Transverse colon (tissue), 4 donors: Measurements from ENCODE around the gene ACAP3. TPM values are rescaled to one million over a fixed set of nuclear protein-coding genes. Genes with fewer than 3 reads are reported as not detected.

Experiments used
- DNase-seq: peaks from one replicate; pipeline ENCODE4 v3.0.0-alpha.2; 2019
- H3K27ac ChIP-seq, 4 donors: fragments of 200-600 bp; sonication (generic); 2 replicates each; pipeline ENCODE4 v1.5.1; 2016 to 2018; ENCODE audit warnings: inconsistent platforms in 4 of 4
- H3K27me3 ChIP-seq: fragments of 200-600 bp; sonication (generic); 2 replicates; pipeline ENCODE4 v1.5.1; 2017; ENCODE audit warnings: inconsistent platforms
- H3K36me3 ChIP-seq, 4 donors: fragments of 200-600 bp; sonication (generic); 2 replicates each; pipeline ENCODE4 v1.5.1; 2017 to 2019; ENCODE audit warnings: inconsistent platforms in 4 of 4
- H3K4me1 ChIP-seq, 4 donors: fragments of 200-600 bp; sonication (generic); 2 replicates each; pipeline ENCODE4 v1.5.1; 2017 to 2020; ENCODE audit warnings: inconsistent platforms in 4 of 4
- H3K4me3 ChIP-seq, 4 donors: fragments of 200-600 bp; sonication (generic); 1 replicate in 1 of 4; 2 replicates in 3 of 4; pipeline versions ENCODE4 v1.5.1 to v1.6.1; 2017 to 2019; ENCODE audit warnings: inconsistent platforms in 4 of 4
- H3K9me3 ChIP-seq, 2 donors: fragments of 200-600 bp; sonication (generic); 2 replicates each; pipeline ENCODE4 v1.5.1; 2017 to 2019; ENCODE audit warnings: inconsistent platforms in 2 of 2
- EP300 ChIP-seq: sonication (generic); formaldehyde crosslinking; IDR thresholded peaks from one replicate; pipeline ENCODE4 v1.6.1; 2017; ENCODE audit warnings: antibody characterized with exemption, low read depth
- POLR2A ChIP-seq: fragments of 450-650 bp; IDR thresholded peaks from one replicate; pipeline ENCODE4 v1.6.1; 2016; ENCODE audit warnings: antibody characterized with exemption, mild to moderate bottlenecking, moderate library complexity
- POLR2AphosphoS5 ChIP-seq, 3 donors: sonication (generic); formaldehyde crosslinking; IDR thresholded peaks; one replicate each; pipeline ENCODE4 v1.6.1; 2016; ENCODE audit warnings: antibody characterized with exemption in 3 of 3
- WGBS, 2 donors: methylation state at CpG; one replicate each; pipeline ENCODE4 v1.1.5; 2018; ENCODE audit warnings: low coverage in 1 of 2; 5-methylcytosine and 5-hydroxymethylcytosine counted together
- in situ Hi-C, 4 donors: fragments of 200-750 bp; cut with MboI; loops; one replicate each; pipeline versions ENCODE4 v1.15.0 to v1.15.1; 2017; ENCODE audit warnings: low sequenced_read_pairs in 3 of 4, low pct_ligation_motif_present in 1 of 4, low pct_unique_long_range_greater_than_20kb in 1 of 4
- intact Hi-C: fragments of 100-400 bp; cut with DNase I; formaldehyde crosslinking; loops from one replicate; pipeline ENCODE4 v1.15.1; 2023; ENCODE audit warnings: low total_unique reads
- total RNA-seq, 4 donors: library from RNA; depleted of rRNA; stranded (reverse); fragments of >200 nt; gene quantifications; one replicate each; pipeline ENCODE4 v1.1.0, GENCODE V29; 2016
- TF ChIP-seq, protein P1 (sequence below), 5 experiments: fragments of 200-600 bp in 3 of 5; fragments of 450-650 bp in 2 of 5; sonication (generic) in 3 of 5; IDR thresholded peaks; 1 replicate in 2 of 5; 2 replicates in 3 of 5; pipeline ENCODE4 v1.5.1; 2016 to 2017; ENCODE audit warnings: antibody characterized with exemption in 5 of 5, inconsistent platforms in 3 of 5, mild to moderate bottlenecking in 2 of 5, moderate library complexity in 1 of 5

Gene ACAP3
- total RNA-seq, 4 donors from 2014 or later: 52.4 to 190 (median 99.5) TPM

GRCh38 chr1:1262071-1262470 is 45.7 kb downstream of the ACAP3 start:
- no peak for DNase-seq
- TF ChIP-seq, protein P1, sequence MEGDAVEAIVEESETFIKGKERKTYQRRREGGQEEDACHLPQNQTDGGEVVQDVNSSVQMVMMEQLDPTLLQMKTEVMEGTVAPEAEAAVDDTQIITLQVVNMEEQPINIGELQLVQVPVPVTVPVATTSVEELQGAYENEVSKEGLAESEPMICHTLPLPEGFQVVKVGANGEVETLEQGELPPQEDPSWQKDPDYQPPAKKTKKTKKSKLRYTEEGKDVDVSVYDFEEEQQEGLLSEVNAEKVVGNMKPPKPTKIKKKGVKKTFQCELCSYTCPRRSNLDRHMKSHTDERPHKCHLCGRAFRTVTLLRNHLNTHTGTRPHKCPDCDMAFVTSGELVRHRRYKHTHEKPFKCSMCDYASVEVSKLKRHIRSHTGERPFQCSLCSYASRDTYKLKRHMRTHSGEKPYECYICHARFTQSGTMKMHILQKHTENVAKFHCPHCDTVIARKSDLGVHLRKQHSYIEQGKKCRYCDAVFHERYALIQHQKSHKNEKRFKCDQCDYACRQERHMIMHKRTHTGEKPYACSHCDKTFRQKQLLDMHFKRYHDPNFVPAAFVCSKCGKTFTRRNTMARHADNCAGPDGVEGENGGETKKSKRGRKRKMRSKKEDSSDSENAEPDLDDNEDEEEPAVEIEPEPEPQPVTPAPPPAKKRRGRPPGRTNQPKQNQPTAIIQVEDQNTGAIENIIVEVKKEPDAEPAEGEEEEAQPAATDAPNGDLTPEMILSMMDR (IDR thresholded peaks at IDR 0.05): no peak
- TF ChIP-seq POLR2AphosphoS5 (IDR thresholded peaks at IDR 0.05) (no peak), POLR2A (no peak), EP300 (no peak)
- in situ Hi-C loops (loop anchor here in 2 of 4 donors (10.0 to 25.0 kb wide), 2 partner anchors 147 to 150 kb away; partner anchors contain the start of gene C1orf159 (in 2 of the 2)), intact Hi-C loops (no loop called here)
- H3K27me3 ChIP-seq: no peaks in the 10 kb centered on the region
- WGBS, 2 donors: 93 to 94% methylated on average over 3 to 17 of the region's 17 CpGs
- no peaks in the 10 kb centered on the region for H3K9me3 ChIP-seq
- no peaks in the 10 kb centered on the region for H3K4me1 ChIP-seq
- no peak overlapping the region for H3K27ac ChIP-seq
- H3K4me3 ChIP-seq: no peak overlapping the region
- peaks cover 0 to 24% (median 3%) of the 10 kb centered on the region in 4 donors for H3K36me3 ChIP-seq

- in situ Hi-C loops: loop anchor here in 2 of 4 donors (10.0 to 25.0 kb wide), 2 partner anchors 146 to 149 kb away; partner anchors contain the start of gene C1orf159 (in 2 of the 2)
- Histone ChIP-seq H3K36me3 (peaks cover 0 to 24% (median 6%) of the 10 kb centered on the region in 4 donors), H3K4me3 (no peak overlapping the region), H3K4me1 (no peaks in the 10 kb centered on the region), H3K27me3 (no peaks in the 10 kb centered on the region), H3K9me3 (no peaks in the 10 kb centered on the region), H3K27ac (no peak overlapping the region)
- 60 to 75% methylated on average over 2 to 16 of the region's 16 CpGs for WGBS, 2 donors
- intact Hi-C loops: no loop called here
- no peak for DNase-seq
- TF ChIP-seq POLR2AphosphoS5 (IDR thresholded peaks at IDR 0.05): no peak
- TF ChIP-seq, protein P1 (IDR thresholded peaks at IDR 0.05): no peak
- no peak for TF ChIP-seq POLR2A
- TF ChIP-seq EP300: no peak
Measured at GRCh38 chr1:1260843-1261560, 46.7 kb downstream of the ACAP3 start.

- Histone ChIP-seq H3K4me3 (no peak overlapping the region), H3K27me3 (no peaks in the 10 kb centered on the region), H3K4me1 (no peaks in the 10 kb centered on the region), H3K27ac (no peak overlapping the region), H3K36me3 (peaks cover 0 to 29% (median 7%) of the 10 kb centered on the region in 4 donors), H3K9me3 (no peaks in the 10 kb centered on the region)
- intact Hi-C loops (no loop called here), in situ Hi-C loops (loop anchor here in 2 of 4 donors (10.0 to 25.0 kb wide), 2 partner anchors 145 to 148 kb away; partner anchors contain the start of gene C1orf159 (in 2 of the 2))
- WGBS, 2 donors: 70 to 79% methylated on average over 2 to 26 of the region's 26 CpGs
- TF ChIP-seq, protein P1 (IDR thresholded peaks at IDR 0.05): no peak
- DNase-seq: no peak
Measured at GRCh38 chr1:1259951-1260600, 47.7 kb downstream of the ACAP3 start.

DNA sequence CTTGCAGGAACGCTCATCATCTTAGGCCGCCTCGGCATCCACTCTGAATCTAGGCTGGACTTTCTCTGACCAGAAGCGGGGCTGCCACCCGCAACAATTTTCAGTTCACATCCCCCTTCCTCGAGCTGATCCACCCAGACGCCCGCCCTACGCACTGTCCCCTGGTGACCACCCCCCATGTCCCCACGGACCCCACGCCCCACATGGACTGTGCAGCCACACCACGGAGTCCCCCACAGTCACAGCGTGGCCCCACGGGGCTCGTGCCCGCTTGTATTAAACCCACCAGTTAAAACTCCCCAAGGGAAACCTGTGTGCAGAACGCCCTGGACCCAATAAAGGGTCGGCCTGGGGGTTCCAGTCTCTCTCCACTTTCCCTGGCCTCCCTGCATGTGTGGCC is 48.2 kb downstream of the ACAP3 start:
- H3K27ac ChIP-seq: no peak overlapping the region
- intact Hi-C loops: no loop called here
- no peaks in the 10 kb centered on the region for H3K27me3 ChIP-seq
- TF ChIP-seq POLR2A (no peak), EP300 (no peak), POLR2AphosphoS5 (IDR thresholded peaks at IDR 0.05) (no peak)
- TF ChIP-seq, protein P1 (IDR thresholded peaks at IDR 0.05): no peak
- H3K36me3 ChIP-seq: peaks cover 0 to 34% (median 9%) of the 10 kb centered on the region in 4 donors
- 96% methylated on average over 18 of the region's 18 CpGs; no CpG with 5 or more reads in 1 of the 2 donors for WGBS, 2 donors
- DNase-seq: no peak
- in situ Hi-C loops: loop anchor here in 1 of 4 donors (25.0 kb wide), 1 partner anchor 147 kb away; the partner anchor contains the start of gene C1orf159
- H3K9me3 ChIP-seq: no peaks in the 10 kb centered on the region
- H3K4me3 ChIP-seq: no peak overlapping the region
- no peaks in the 10 kb centered on the region for H3K4me1 ChIP-seq
